Measurements from ENCODE around the gene ACVR2A. TPM values are rescaled to one million over a fixed set of nuclear protein-coding genes. Genes with fewer than 3 reads are reported as not detected.

Gene ACVR2A
- total RNA-seq, 1 donor from 2014 or later, result 40.5 TPM

GRCh38 chr2:147952118-147952517, 107.3 kb downstream of the ACVR2A start:
- Mint-ChIP-seq H3K36me3 (ENCODE audit: insufficient read depth) (peaks cover 14% of the 10 kb centered on the region), H3K4me1 (ENCODE audit: low read depth) (no peaks in the 10 kb centered on the region), H3K4me3 (ENCODE audit: low read depth) (no peak overlapping the region), H3K27me3 (no peaks in the 10 kb centered on the region), H3K27ac (no peak overlapping the region), H3K9me3 (ENCODE audit: low read depth) (no peaks in the 10 kb centered on the region)
- TF ChIP-seq CTCF (IDR thresholded peaks at IDR 0.05; ENCODE audit: unreplicated experiment), result no peak
- DNase-seq (ENCODE audit: low spot score, unreplicated experiment), result no peak

DNA sequence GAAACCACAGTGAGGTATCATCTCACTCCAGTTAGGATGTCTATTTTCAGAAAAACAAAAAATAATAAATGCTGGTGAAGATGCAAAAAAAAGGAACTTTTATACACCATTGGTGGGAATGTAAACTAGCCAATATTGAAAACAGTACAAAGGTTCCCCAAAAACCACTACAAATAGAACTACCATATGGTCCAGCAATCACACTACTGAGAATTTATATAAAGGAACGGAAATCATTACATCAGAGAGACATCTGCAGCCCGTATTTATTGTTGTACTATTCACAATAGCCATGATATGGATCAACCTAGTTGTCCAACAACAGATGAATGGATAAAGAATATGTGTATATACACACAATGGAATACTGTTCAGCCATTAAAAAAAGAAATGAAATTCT, 123.7 kb downstream of the ACVR2A start:
- no peak for TF ChIP-seq CTCF (IDR thresholded peaks at IDR 0.05; ENCODE audit: unreplicated experiment)
- no peak for DNase-seq (ENCODE audit: low spot score, unreplicated experiment)
- Mint-ChIP-seq H3K4me3 (ENCODE audit: low read depth) (no peak overlapping the region), H3K4me1 (ENCODE audit: low read depth) (peaks cover 4% of the 10 kb centered on the region), H3K27me3 (no peaks in the 10 kb centered on the region), H3K27ac (no peak overlapping the region), H3K36me3 (ENCODE audit: insufficient read depth) (peaks cover 57% of the 10 kb centered on the region), H3K9me3 (ENCODE audit: low read depth) (peaks cover 23% of the 10 kb centered on the region)

DNA sequence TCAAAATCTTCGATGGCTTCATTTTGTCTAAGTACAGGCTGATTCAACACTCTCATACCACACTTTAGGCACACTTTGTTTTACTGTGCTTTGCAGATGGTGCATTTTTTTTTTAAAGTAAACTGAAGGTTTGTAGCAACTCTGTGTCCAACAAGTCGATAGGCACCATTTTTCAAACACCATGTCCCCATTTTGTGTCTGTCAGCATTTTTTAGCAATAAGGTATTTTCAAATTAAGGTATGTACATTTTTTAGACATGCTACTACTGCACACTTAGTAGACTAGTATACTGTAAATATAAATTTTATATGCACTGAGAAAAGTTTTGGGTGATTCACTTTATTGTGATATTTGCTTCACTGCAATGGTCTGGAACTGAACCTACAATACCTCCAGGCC, 131.3 kb downstream of the ACVR2A start:
- DNase-seq (ENCODE audit: low spot score, unreplicated experiment), result no peak
- Mint-ChIP-seq H3K4me1 (ENCODE audit: low read depth) (peaks cover 7% of the 10 kb centered on the region), H3K27ac (no peak overlapping the region), H3K27me3 (no peaks in the 10 kb centered on the region), H3K36me3 (ENCODE audit: insufficient read depth) (peaks cover 24% of the 10 kb centered on the region), H3K9me3 (ENCODE audit: low read depth) (peaks cover 11% of the 10 kb centered on the region), H3K4me3 (ENCODE audit: low read depth) (no peak overlapping the region)
- TF ChIP-seq CTCF (IDR thresholded peaks at IDR 0.05; ENCODE audit: unreplicated experiment), result no peak

DNA sequence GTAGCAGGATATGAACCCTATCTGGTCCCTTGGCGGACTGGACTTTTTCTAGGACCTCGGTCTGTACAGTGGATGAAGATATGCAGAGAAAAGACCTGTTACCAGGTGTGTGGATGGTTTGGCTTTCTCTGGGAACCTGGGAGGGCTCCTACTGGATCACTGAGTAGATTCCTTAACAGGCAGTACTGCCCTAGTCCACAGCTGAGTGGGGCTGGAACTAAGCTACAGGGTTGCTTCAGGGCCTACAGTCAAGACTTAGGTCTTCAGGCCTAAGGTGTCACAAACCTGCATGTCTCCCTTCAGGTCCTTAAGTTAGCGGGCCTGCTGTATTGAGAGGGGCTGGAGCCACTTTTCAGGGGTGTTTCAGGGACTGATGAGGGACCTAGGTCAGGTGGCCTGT, 132.8 kb downstream of the ACVR2A start:
- peaks cover 22% of the 10 kb centered on the region for H3K36me3 Mint-ChIP-seq (ENCODE audit: insufficient read depth)
- H3K4me1 Mint-ChIP-seq (ENCODE audit: low read depth), result peaks cover 6% of the 10 kb centered on the region
- H3K4me3 Mint-ChIP-seq (ENCODE audit: low read depth), result no peak overlapping the region
- peaks cover 11% of the 10 kb centered on the region for H3K9me3 Mint-ChIP-seq (ENCODE audit: low read depth)
- DNase-seq (ENCODE audit: low spot score, unreplicated experiment), result no peak
- no peak overlapping the region for H3K27ac Mint-ChIP-seq
- H3K27me3 Mint-ChIP-seq, result no peaks in the 10 kb centered on the region
- no peak for TF ChIP-seq CTCF (IDR thresholded peaks at IDR 0.05; ENCODE audit: unreplicated experiment)

Other genes starting within 250 kb of the ACVR2A start
- gene ORC4, start 175.7 kb downstream of the ACVR2A start, total RNA-seq, result 77.1 and 77.3 TPM in 2 replicates
- gene MBD5, start 176.1 kb downstream of the ACVR2A start, total RNA-seq, result 65.6 and 72.6 TPM in 2 replicates